GM18873 (cell line): ENCODE data around the gene WASF3.
"Not testable (repeated sequence)": the region's sequence is repeated elsewhere in the genome, so short reads cannot be mapped to it uniquely, and the experiment has no call there.

Experiments
- ATAC-seq: cut with Tn5 transposase; IDR thresholded peaks from one replicate; pipeline ENCODE4 v1.9.1; 2021; ENCODE audit warnings: mild to moderate bottlenecking, moderate library complexity, moderate number of reproducible peaks; ENCODE audit not compliant: unreplicated experiment, low FRiP score

Gene WASF3

DNA sequence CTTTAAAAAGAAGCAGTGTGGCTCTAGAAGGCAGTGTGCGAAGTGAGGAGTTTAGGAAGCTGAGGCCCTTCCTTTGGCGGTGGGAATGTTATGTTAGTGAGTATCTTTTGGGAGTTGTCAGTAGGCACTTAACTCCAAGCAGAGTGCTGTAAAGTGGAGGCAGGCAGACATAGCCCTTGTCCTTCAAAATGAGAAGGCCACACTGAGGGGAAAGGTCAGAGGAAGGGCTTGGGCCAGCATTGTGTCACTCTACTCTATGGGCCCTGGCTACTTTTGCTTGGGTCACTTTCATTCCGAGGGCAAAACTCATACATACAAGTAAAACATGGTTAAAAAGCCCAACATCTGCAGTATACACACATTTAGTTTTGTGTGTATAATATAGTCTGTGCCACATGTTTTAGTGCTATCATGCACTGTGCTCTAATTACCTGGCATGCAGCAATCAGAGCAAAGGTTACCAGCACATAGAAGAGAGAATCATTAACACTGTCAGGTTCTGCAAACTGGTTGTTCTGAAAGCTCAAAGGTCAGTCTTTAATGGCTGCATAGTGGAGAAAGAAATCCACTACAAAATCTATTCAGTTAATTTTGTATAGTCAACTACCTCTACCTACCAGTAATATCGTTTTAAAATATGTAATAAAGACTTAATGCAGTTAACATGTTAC lies 64.4 kb downstream of the WASF3 start:
- ATAC-seq: no peak

DNA sequence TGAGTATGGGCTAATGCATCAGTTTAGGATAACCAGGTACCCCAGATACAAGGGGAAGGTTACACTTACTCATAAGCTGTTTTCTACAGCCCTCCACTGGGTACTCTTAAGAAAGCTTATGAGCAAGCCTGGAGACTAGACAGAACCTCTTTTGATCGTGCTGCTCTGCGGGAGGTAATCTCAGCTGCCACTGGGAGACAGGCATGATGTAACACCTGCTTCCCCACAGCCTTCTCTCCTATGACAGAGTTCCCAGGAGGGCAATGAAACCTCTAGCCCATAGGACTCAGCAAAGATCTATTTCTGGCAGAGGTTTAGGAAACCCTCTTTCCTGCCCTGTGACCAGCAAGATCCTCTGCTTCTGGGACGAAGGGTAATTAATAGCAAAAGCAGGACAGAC lies 65.6 kb downstream of the WASF3 start:
- ATAC-seq: no peak

- ATAC-seq: no peak
Observed at GRCh38 chr13:26624572-26624971, 67.1 kb downstream of the WASF3 start.

DNA sequence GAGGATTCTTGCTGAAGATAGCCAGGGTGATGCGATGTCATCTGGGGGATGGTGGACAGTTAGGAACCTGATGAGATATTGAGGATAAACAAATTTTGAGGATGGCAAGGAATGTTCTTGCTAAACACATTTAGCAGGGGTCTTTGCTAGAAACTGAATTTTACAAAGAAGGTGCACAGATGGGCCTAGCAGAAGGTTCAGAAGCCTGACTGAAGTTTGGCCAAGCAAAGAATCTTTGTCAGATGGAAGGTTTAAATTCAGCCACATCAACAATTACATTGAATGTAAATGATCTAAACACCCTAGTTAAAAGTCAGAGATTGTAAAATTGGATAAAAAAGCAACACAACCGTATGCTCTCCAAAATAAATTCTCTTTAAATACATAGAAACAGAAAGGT lies 68.8 kb downstream of the WASF3 start:
- no peak for ATAC-seq

DNA sequence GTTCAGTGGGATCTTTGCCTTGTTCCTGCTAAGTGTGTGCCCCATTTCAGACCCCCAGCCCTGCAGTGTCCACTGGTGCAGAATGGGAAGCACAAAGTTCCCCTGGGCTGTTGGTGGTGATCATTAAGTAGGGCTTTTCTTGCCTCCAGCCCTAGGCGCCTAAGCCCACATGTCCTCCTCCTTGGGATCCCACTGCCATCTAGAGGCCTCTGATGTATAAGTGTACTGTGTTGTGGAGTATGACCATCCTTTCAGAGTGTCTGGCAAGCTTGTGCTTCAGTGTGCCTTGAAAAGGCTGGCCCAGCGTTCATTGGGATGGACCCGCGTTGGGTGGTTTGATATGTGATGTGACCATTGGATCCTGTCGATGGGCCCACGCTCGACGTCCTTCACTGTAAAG lies 71.2 kb downstream of the WASF3 start:
- ATAC-seq: no peak

DNA sequence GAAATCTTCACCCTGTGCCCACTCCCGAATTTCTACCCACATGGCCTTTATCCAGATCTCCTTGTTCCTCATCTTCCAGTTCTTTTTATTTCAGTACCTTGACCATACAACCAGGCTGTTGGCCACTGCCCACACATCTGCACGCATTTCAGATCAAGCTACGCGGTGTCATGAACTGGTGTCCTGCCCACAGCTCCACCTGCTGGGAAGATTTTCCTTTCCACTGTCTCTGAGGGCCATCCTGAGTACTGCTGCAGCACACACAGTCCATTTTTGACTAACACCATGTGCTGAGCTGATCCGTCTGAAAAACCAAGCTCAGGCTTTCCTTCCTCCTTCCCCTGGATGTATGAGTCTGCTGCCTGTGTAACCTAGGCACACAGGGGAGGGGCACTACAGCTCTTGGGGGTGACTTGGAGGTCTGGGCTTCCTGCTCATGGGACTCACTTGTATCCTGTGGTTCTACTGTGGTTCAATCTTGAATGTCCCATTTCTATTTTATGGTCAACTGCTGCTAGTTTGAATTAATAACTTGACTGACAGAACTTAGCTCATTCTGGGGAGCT lies 71.9 kb downstream of the WASF3 start:
- ATAC-seq: no peak

DNA sequence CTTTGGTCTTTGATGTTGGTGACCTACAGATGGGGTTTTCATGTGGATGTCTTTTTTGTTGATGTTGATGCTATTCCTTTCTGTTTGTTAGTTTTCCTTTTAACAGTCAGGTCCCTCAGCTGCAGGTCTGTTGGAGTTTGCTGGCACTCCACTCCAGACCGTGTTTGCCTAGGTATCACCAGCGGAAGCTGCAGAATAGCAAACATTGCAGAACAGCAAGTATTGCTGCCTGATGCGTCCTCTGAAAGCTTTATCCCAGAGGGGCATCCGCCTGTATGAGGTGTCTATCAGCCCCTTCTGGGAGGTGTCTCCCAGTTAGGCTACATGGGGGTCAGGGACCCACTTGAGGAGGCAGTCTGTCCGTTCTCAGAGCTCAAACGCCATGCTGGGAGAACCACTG lies 78.2 kb downstream of the WASF3 start:
- not testable (repeated sequence) for ATAC-seq

- not testable (repeated sequence) for ATAC-seq
Observed at GRCh38 chr13:26636073-26636472, 78.6 kb downstream of the WASF3 start.

GRCh38 chr13:26646603-26647002 lies 89.1 kb downstream of the WASF3 start:
- no peak for ATAC-seq

GRCh38 chr13:26651234-26651633 lies 93.8 kb downstream of the WASF3 start:
- ATAC-seq: no peak

DNA sequence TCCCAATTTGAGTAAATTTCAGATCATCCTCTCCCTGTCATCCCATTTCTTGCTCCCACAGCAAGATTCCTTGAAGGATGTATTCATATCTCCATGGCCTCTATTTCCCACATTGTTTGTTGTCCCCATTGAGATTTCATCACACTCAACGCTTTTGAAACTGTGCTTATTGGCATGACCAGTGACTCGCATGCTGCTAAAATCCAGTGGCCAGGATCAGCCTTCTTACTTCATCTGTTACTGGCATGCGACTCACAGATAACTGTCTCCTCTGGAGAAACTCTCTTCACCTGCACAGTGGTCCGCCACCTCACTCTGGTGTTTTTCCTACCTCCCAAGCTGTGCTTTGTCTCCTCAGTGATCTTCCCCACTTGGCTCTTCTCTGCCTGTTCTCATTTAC lies 95.8 kb downstream of the WASF3 start:
- no peak for ATAC-seq

- ATAC-seq: no peak
Observed at GRCh38 chr13:26653842-26654241, 96.4 kb downstream of the WASF3 start.

DNA sequence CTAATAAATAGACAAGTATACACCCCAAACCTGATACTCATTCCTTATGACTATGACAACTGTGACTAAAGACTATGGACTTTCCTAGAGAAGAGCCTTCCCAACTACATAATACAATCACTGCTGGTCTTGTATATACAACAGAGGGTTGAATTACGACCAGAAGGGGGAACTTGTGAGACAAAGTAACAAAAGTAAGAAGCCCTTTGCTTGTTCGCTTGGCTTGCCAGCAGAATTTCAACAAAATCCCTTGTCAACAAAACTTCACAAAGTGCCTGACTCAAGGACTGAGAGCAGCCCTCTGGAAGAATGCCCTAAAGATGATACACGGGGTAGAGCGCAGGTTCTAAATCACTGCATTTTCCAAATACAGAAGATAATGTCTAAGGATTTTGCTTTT lies 99.4 kb downstream of the WASF3 start:
- ATAC-seq: no peak

- no peak for ATAC-seq
Observed at GRCh38 chr13:26658448-26659385, 101.2 kb downstream of the WASF3 start.

GRCh38 chr13:26660185-26660584 lies 102.7 kb downstream of the WASF3 start:
- ATAC-seq: no peak

DNA sequence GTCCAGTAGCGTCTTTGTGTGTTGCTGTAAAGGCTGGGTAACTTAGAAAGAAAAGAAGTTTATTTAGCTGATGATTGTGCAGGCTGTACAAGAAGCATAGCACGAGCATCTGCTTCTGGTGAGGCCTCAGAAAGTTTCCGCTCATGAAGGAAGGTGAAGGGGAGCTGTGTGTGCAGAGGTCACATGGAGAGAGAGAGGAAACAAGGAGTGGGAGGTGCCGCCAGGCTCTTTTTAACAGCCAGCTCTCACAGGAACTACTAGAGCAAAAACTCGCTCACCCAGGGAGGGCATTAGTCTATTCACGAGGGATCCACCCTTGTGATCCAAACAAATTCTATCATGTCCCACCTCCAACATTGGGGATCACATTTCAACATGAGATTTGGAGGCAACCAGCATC lies 103.3 kb downstream of the WASF3 start:
- ATAC-seq: no peak

DNA sequence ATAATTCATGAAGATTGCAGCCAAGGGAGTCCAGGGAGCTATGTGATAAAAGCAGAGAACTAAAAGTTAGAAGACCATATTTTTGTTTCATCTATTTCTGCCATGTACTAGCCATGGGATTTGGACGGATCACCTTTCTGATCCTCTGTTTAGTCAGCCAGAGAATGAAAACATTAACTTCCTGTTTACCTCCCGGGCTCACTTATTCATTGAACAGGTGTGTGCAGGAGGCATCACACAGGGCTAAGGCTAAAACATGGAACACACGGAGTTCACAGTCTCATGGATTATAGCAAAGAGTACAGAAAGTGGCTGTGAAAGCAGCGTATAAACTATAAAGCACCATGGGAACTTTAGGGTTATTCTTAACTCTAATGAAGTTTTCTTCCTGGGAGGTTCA lies 106.3 kb downstream of the WASF3 start:
- ATAC-seq: no peak

GRCh38 chr13:26664286-26664685 lies 106.8 kb downstream of the WASF3 start:
- no peak for ATAC-seq

DNA sequence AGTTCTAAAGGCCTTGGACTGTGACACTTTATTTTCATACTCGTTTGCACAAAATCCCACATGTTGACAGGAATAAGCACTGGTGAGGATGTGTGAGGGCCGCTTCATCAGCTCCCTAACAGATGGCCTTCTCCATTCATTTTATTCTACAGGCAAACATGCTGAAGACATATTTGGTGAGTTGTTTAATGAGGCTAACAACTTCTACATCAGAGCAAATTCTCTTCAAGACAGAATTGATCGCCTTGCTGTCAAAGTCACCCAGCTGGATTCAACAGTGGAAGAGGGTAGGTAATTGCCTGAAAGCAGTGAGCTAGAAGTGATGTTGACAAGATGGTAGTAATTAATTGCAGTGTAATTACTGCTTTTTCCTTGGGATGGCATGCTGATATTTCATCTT lies 107.4 kb downstream of the WASF3 start:
- ATAC-seq: no peak

- no peak for ATAC-seq
Observed at GRCh38 chr13:26668357-26669146, 111.1 kb downstream of the WASF3 start.

DNA sequence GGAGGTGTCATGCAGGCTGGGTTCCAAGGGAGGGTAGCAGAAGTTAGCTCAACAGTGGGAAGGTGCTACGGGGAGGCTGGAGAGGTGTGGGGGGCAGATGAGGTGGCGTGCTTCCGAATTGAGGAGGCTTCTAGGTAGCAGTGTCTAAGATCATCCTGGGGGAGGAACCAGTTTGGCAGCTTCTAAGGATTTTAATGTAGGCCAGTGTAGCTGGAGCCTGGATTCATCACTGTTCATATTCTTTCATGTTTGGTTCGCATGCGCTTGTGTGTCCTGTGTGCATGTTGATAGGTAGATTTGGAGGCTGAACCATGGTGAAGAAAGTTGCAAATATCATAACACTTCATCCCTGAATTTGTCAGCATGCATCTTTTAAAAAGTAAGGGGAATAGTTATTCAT lies 116.4 kb downstream of the WASF3 start:
- ATAC-seq: no peak
